Stomach (tissue), 19 donors: ENCODE data around the gene CHST11. TPM values are rescaled to one million over a fixed set of nuclear protein-coding genes. Genes with fewer than 3 reads are reported as not detected.

Source experiments
- DNase-seq, 2 donors: peaks; one replicate each; pipeline versions ENCODE4 v3.0.0 to v3.0.0-alpha.2; 2013 to 2019
- H3K27ac ChIP-seq, 5 donors: fragments of 200-600 bp in 4 of 5; sonication (generic) in 4 of 5; one replicate each; pipeline ENCODE4 v1.5.1; 2013 to 2019; ENCODE audit warnings: mild to moderate bottlenecking in 1 of 5, moderate library complexity in 1 of 5
- H3K27me3 ChIP-seq, 3 donors: fragments of 200-600 bp; sonication (generic); one replicate each; pipeline ENCODE4 v1.5.1; 2017 to 2019; ENCODE audit warnings: mixed run types in 1 of 3
- H3K36me3 ChIP-seq, 4 donors: fragments of 200-600 bp; sonication (generic); 1 replicate in 3 of 4; 2 replicates in 1 of 4; pipeline ENCODE4 v1.5.1; 2016 to 2019
- H3K4me1 ChIP-seq, 4 donors: fragments of 200-600 bp; sonication (generic); one replicate each; pipeline ENCODE4 v1.5.1; 2016 to 2019
- H3K4me3 ChIP-seq, 4 donors: fragments of 200-600 bp; sonication (generic) in 3 of 4; one replicate each; pipeline ENCODE4 v1.5.1; 2016 to 2019; ENCODE audit warnings: mild to moderate bottlenecking in 1 of 4
- H3K9me3 ChIP-seq, 4 donors: fragments of 200-600 bp; sonication (generic); one replicate each; pipeline ENCODE4 v1.5.1; 2016 to 2019
- CTCF ChIP-seq, 7 experiments: fragments of 450-650 bp in 4 of 7; fragments of 200-600 bp in 3 of 7; sonication (generic) in 3 of 7; IDR thresholded peaks; one replicate each; pipeline ENCODE4 v1.5.1; 2016 to 2019; ENCODE audit warnings: antibody characterized with exemption in 7 of 7, control low read depth in 2 of 7, mild to moderate bottlenecking in 1 of 7
- EP300 ChIP-seq: sonication (generic); formaldehyde crosslinking; IDR thresholded peaks from one replicate; pipeline ENCODE4 v1.6.1; 2017; ENCODE audit warnings: antibody characterized with exemption
- POLR2A ChIP-seq, 4 donors: fragments of 450-650 bp; IDR thresholded peaks; one replicate each; pipeline ENCODE4 v1.6.1; 2016; ENCODE audit warnings: antibody characterized with exemption in 4 of 4, control low read depth in 2 of 4, mild to moderate bottlenecking in 1 of 4, moderate library complexity in 1 of 4
- POLR2AphosphoS5 ChIP-seq, 3 donors: sonication (generic); formaldehyde crosslinking; IDR thresholded peaks; one replicate each; pipeline ENCODE4 v1.6.1; 2016; ENCODE audit warnings: antibody characterized with exemption in 3 of 3
- WGBS, 5 donors: extraction: QIAGEN DNeasy Blood & Tissue Kit in 3 of 5; methylation state at CpG; one replicate each; pipeline versions ENCODE4 v1.1.5 to v1.1.7; 2013 to 2018; 5-methylcytosine and 5-hydroxymethylcytosine counted together
- intact Hi-C: fragments of 100-400 bp; cut with DNase I; formaldehyde crosslinking; loops from one replicate; pipeline ENCODE4 v1.15.1; 2023; ENCODE audit warnings: low total_unique reads
- long read RNA-seq, 10 donors: transcript quantifications; one replicate each; lab custom pipeline, GENCODE V29; 2026
- polyA plus RNA-seq, 3 donors: library from polyadenylated mRNA; stranded (reverse); fragments of 200-250 nt; gene quantifications; one replicate each; pipeline ENCODE4 v1.2.3, GENCODE V29; 2013
- total RNA-seq, 5 donors: library from RNA; depleted of rRNA; stranded (reverse); fragments of >200 nt; gene quantifications; one replicate each; pipeline versions ENCODE4 v1.1.0 to v1.2.3, GENCODE V29; 2014 to 2016
- donor health status: healthy with polysubstance abuse.
- donor health status: Bipolar disorder and iron deficiency.
- donor health status: healthy.

The CHST11 gene
- 100 to 1,000 TPM in 1 of 5 donors, 10 to 100 TPM in 3, 1 to 10 TPM in 1; 9.7 to 192 (median 30.1) TPM for total RNA-seq
- polyA plus RNA-seq = 1 to 10 TPM; 2.3 to 5.5 (median 3.1) TPM
- long read RNA-seq, donor 1, full-length matches to known transcripts = 3 of 3 reads
- long read RNA-seq, donor 1, partial matches to known transcripts = 0 of 3 reads
- long read RNA-seq, donor 1, other reads (novel, unspliced or antisense) = 0 of 3 reads
- long read RNA-seq, donor 2, full-length matches to known transcripts = 4 of 4 reads
- long read RNA-seq, donor 2, partial matches to known transcripts = 0 of 4 reads
- long read RNA-seq, donor 2, other reads (novel, unspliced or antisense) = 0 of 4 reads
- long read RNA-seq, donor 3, full-length matches to known transcripts = 1 of 1 reads
- long read RNA-seq, donor 3, partial matches to known transcripts = 0 of 1 reads
- long read RNA-seq, donor 3, other reads (novel, unspliced or antisense) = 0 of 1 reads
- long read RNA-seq, donor 4 = 0 reads
- long read RNA-seq, donor 5, full-length matches to known transcripts = 1 of 1 reads
- long read RNA-seq, donor 5, partial matches to known transcripts = 0 of 1 reads
- long read RNA-seq, donor 5, other reads (novel, unspliced or antisense) = 0 of 1 reads
- long read RNA-seq, donor 6, full-length matches to known transcripts = 10 of 10 reads
- long read RNA-seq, donor 6, partial matches to known transcripts = 0 of 10 reads
- long read RNA-seq, donor 6, other reads (novel, unspliced or antisense) = 0 of 10 reads
- long read RNA-seq, donor 7, full-length matches to known transcripts = 2 of 7 reads
- long read RNA-seq, donor 7, partial matches to known transcripts = 5 of 7 reads
- long read RNA-seq, donor 7, other reads (novel, unspliced or antisense) = 0 of 7 reads
- long read RNA-seq, donor 8, full-length matches to known transcripts = 8 of 8 reads
- long read RNA-seq, donor 8, partial matches to known transcripts = 0 of 8 reads
- long read RNA-seq, donor 8, other reads (novel, unspliced or antisense) = 0 of 8 reads
- long read RNA-seq, donor 9, full-length matches to known transcripts = 2 of 2 reads
- long read RNA-seq, donor 9, partial matches to known transcripts = 0 of 2 reads
- long read RNA-seq, donor 9, other reads (novel, unspliced or antisense) = 0 of 2 reads
- long read RNA-seq, donor 10 = 0 reads

- Histone ChIP-seq H3K9me3 (no peaks in the 10 kb centered on the region), H3K27me3 (no peaks in the 10 kb centered on the region), H3K4me1 (peaks cover 7 to 46% (median 37%) of the 10 kb centered on the region in 4 donors), H3K36me3 (no peaks in the 10 kb centered on the region), H3K4me3 (peak within 1 kb of the TSS; percentile 78 to 99 (median 88)), H3K27ac (peak within 1 kb of the TSS; percentile 80 to 94 (median 91))
- TF ChIP-seq POLR2AphosphoS5 (IDR thresholded peaks at IDR 0.05) = peak in 2 of 3 donors; percentile 36 to 80
- TF ChIP-seq EP300 = no peak
- TF ChIP-seq CTCF (IDR thresholded peaks at IDR 0.05) = peak in 2 of 7 experiments; percentile 15 to 17
- TF ChIP-seq POLR2A (IDR thresholded peaks at IDR 0.05) = no peak
- peak; percentile 77 to 96 for DNase-seq
- 0% methylated on average over 39 to 47 of the region's 47 CpGs for WGBS, 5 donors
- intact Hi-C loops = no loop called here
Measured at GRCh38 chr12:104456417-104456949, at the start of gene CHST11. CHST11 (plus strand) TSS chr12:104456948.

- intact Hi-C loops = no loop called here
- Histone ChIP-seq H3K36me3 (no peaks in the 10 kb centered on the region), H3K27ac (no peak overlapping the region), H3K4me1 (peaks cover 5 to 15% (median 6%) of the 10 kb centered on the region in 4 donors), H3K9me3 (peaks cover 0 to 9% (median 0%) of the 10 kb centered on the region in 4 donors), H3K4me3 (no peak overlapping the region), H3K27me3 (no peaks in the 10 kb centered on the region)
- 89 to 98% (median 93%) methylated on average over 5 of the region's 5 CpGs for WGBS, 5 donors
- TF ChIP-seq POLR2A (IDR thresholded peaks at IDR 0.05) = no peak
- TF ChIP-seq EP300 = no peak
- no peak for TF ChIP-seq CTCF (IDR thresholded peaks at IDR 0.05)
- TF ChIP-seq POLR2AphosphoS5 (IDR thresholded peaks at IDR 0.05) = no peak
- DNase-seq = no peak
Measured at GRCh38 chr12:104407438-104407837, 49.3 kb upstream of the CHST11 start.

GRCh38 chr12:104407922-104408321 lies 48.8 kb upstream of the CHST11 start:
- TF ChIP-seq EP300 = no peak
- TF ChIP-seq POLR2A (IDR thresholded peaks at IDR 0.05) = no peak
- TF ChIP-seq POLR2AphosphoS5 (IDR thresholded peaks at IDR 0.05) = no peak
- no peak for TF ChIP-seq CTCF (IDR thresholded peaks at IDR 0.05)
- peaks cover 5 to 15% (median 6%) of the 10 kb centered on the region in 4 donors for H3K4me1 ChIP-seq
- no peaks in the 10 kb centered on the region for H3K27me3 ChIP-seq
- 28 to 57% (median 47%) methylated on average over 4 of the region's 4 CpGs for WGBS, 5 donors
- H3K27ac ChIP-seq = no peak overlapping the region
- intact Hi-C loops = no loop called here
- no peak overlapping the region for H3K4me3 ChIP-seq
- H3K9me3 ChIP-seq = peaks cover 0 to 9% (median 0%) of the 10 kb centered on the region in 4 donors
- DNase-seq = no peak
- no peaks in the 10 kb centered on the region for H3K36me3 ChIP-seq

- H3K36me3 ChIP-seq = no peaks in the 10 kb centered on the region
- no peak overlapping the region for H3K27ac ChIP-seq
- H3K4me1 ChIP-seq = peaks cover 5 to 15% (median 6%) of the 10 kb centered on the region in 4 donors
- no peak for DNase-seq
- no peak overlapping the region for H3K4me3 ChIP-seq
- TF ChIP-seq POLR2AphosphoS5 (IDR thresholded peaks at IDR 0.05) (no peak), CTCF (IDR thresholded peaks at IDR 0.05) (no peak), POLR2A (IDR thresholded peaks at IDR 0.05) (no peak), EP300 (no peak)
- H3K9me3 ChIP-seq = peaks cover 0 to 9% (median 0%) of the 10 kb centered on the region in 4 donors
- no peaks in the 10 kb centered on the region for H3K27me3 ChIP-seq
- intact Hi-C loops = no loop called here
Measured at GRCh38 chr12:104410326-104410725, 46.4 kb upstream of the CHST11 start.
